K562 (cell line): ENCODE measurements around the gene LCN1. TPM values are rescaled to one million over a fixed set of nuclear protein-coding genes. Genes with fewer than 3 reads are reported as not detected.
A peak's percentile ranks its signal among the peaks of the same experiment; 100 is the strongest.

Source experiments
- CAMTA2 ChIP-seq: fragments of 250-450 bp; sonication (Bioruptor Pico); conservative IDR thresholded peaks from 2 replicates; pipeline ENCODE4 v1.5.1; 2022
- EGR1 ChIP-seq: fragments of 450-650 bp; conservative IDR thresholded peaks from 2 replicates; pipeline ENCODE4 v1.6.1; 2017; ENCODE audit warnings: mild to moderate bottlenecking
- GATAD2A ChIP-seq: fragments of 450-650 bp; IDR thresholded peaks from 2 replicates; pipeline ENCODE4 v1.6.1; 2017
- HIVEP1 ChIP-seq: fragments of 250-450 bp; sonication (Bioruptor Pico); IDR thresholded peaks from 2 replicates; pipeline ENCODE4 v1.4.0; 2020; ENCODE audit warnings: mild to moderate bottlenecking
- JUND ChIP-seq, 2 experiments: IDR thresholded peaks; 2 replicates in 1 of 2; 3 replicates in 1 of 2; pipeline ENCODE4 v1.6.1; 2011; ENCODE audit warnings: borderline replicate concordance in 2 of 2, low read depth in 2 of 2, low read length in 2 of 2, improper control_type of control experiment in 1 of 2, missing biosample characterization in 1 of 2, missing genetic modification characterization in 1 of 2, missing genetic modification reagents in 1 of 2
- KDM1A ChIP-seq, 2 experiments: fragments of 450-650 bp; IDR thresholded peaks; 2 replicates each; pipeline ENCODE4 v1.6.1; 2016; ENCODE audit warnings: mild to moderate bottlenecking in 2 of 2
- NONO ChIP-seq, 2 experiments: fragments of 200-400 bp in 1 of 2; fragments of 450-650 bp in 1 of 2; formaldehyde crosslinking in 1 of 2; IDR thresholded peaks; 2 replicates each; pipeline ENCODE4 v1.6.1; 2017; ENCODE audit warnings: low read depth in 2 of 2, mild to moderate bottlenecking in 2 of 2, moderate library complexity in 2 of 2, low read length in 1 of 2
- RAD51 ChIP-seq: fragments of 450-650 bp; IDR thresholded peaks from 2 replicates; pipeline ENCODE4 v1.7.1; 2016; ENCODE audit warnings: low read depth, mild to moderate bottlenecking, borderline replicate concordance
- SMAD4 ChIP-seq: fragments of 250-450 bp; sonication (Bioruptor Pico); conservative IDR thresholded peaks from 2 replicates; pipeline ENCODE4 v1.8.0; 2021; ENCODE audit warnings: inconsistent platforms, mild to moderate bottlenecking, moderate library complexity
- ZBTB7A ChIP-seq: IDR thresholded peaks from 2 replicates; pipeline ENCODE4 v1.6.1; 2011; ENCODE audit warnings: low read depth, mild to moderate bottlenecking, low read length, moderate library complexity, borderline replicate concordance; ENCODE audit not compliant: control insufficient read depth
- ZNF175 ChIP-seq: fragments of 200-800 bp; sonication (Bioruptor generic); IDR thresholded peaks from 2 replicates; pipeline ENCODE4 v1.6.1; 2016; ENCODE audit warnings: low read depth, mild to moderate bottlenecking, missing genetic modification characterization, missing compliant biosample characterization
- ZNF41 ChIP-seq: fragments of 250-450 bp; sonication (Bioruptor Pico); conservative IDR thresholded peaks from 2 replicates; pipeline ENCODE4 v1.4.0; 2020; ENCODE audit warnings: mild to moderate bottlenecking
- ZSCAN32 ChIP-seq: fragments of 450-650 bp; formaldehyde crosslinking; IDR thresholded peaks from 2 replicates; pipeline ENCODE4 v1.4.0; 2020; ENCODE audit warnings: mild to moderate bottlenecking, moderate library complexity
- polyA plus RNA-seq, 8 experiments: library from polyadenylated mRNA; depleted of rRNA in 4 of 8; stranded (reverse) in 5 of 8; unstranded in 3 of 8; fragments of >200 nt; fragmentation: Nextera tagmentation in 2 of 8; fragmentation: Illumina TruSeq in 1 of 8; extraction: Ambion mirVana in 2 of 8; extraction: Trizol in 1 of 8; gene quantifications; 2 replicates each; pipeline versions ENCODE4 v1.2.1 to v1.2.3, GENCODE V29; 2011 to 2014; ENCODE audit warnings: inconsistent platforms in 1 of 8, missing spikeins in 1 of 8
- total RNA-seq, 7 experiments: library from RNA; depleted of rRNA in 6 of 7; stranded (reverse); fragments of >200 nt in 6 of 7; fragmentation: Illumina TruSeq in 2 of 7; extraction: Trizol in 2 of 7; gene quantifications; 2 replicates each; pipeline versions ENCODE4 v1.2.1 to v1.2.3, GENCODE V29; 2011 to 2021; ENCODE audit warnings: low replicate concordance in 1 of 7
- TF ChIP-seq, protein P1 (sequence below): sonication (generic); IDR thresholded peaks from 2 replicates; pipeline ENCODE4 v1.6.1; 2016
- TF ChIP-seq, protein P2 (sequence below): IDR thresholded peaks from 3 replicates; pipeline ENCODE4 v1.6.1; 2011; ENCODE audit warnings: borderline replicate concordance, mild to moderate bottlenecking; ENCODE audit not compliant: insufficient read length, insufficient read depth
- TF ChIP-seq, protein P3 (sequence below): sonication (generic); formaldehyde crosslinking; IDR thresholded peaks from 2 replicates; pipeline ENCODE4 v1.8.0; 2023; ENCODE audit warnings: mild to moderate bottlenecking, missing genetic modification reagents
- TF ChIP-seq, protein P4 (sequence below): sonication (generic); formaldehyde crosslinking; IDR thresholded peaks from 2 replicates; pipeline ENCODE4 v1.8.0; 2022; ENCODE audit warnings: mild to moderate bottlenecking, missing genetic modification reagents, borderline replicate concordance
- TF ChIP-seq, protein P5 (sequence below): sonication (generic); formaldehyde crosslinking; IDR thresholded peaks from 2 replicates; pipeline ENCODE4 v1.8.0; 2022; ENCODE audit warnings: mild to moderate bottlenecking, missing genetic modification reagents
- TF ChIP-seq, protein P6 (sequence below), 2 experiments: fragments of 450-650 bp; IDR thresholded peaks; 2 replicates each; pipeline ENCODE4 v1.6.1; 2016

LCN1 gene
- total and polyA plus RNA-seq, 9 of the 15 experiments (the other 6 are each of a cell fraction or from before 2014, with no cell fraction given), result not detected

DNA sequence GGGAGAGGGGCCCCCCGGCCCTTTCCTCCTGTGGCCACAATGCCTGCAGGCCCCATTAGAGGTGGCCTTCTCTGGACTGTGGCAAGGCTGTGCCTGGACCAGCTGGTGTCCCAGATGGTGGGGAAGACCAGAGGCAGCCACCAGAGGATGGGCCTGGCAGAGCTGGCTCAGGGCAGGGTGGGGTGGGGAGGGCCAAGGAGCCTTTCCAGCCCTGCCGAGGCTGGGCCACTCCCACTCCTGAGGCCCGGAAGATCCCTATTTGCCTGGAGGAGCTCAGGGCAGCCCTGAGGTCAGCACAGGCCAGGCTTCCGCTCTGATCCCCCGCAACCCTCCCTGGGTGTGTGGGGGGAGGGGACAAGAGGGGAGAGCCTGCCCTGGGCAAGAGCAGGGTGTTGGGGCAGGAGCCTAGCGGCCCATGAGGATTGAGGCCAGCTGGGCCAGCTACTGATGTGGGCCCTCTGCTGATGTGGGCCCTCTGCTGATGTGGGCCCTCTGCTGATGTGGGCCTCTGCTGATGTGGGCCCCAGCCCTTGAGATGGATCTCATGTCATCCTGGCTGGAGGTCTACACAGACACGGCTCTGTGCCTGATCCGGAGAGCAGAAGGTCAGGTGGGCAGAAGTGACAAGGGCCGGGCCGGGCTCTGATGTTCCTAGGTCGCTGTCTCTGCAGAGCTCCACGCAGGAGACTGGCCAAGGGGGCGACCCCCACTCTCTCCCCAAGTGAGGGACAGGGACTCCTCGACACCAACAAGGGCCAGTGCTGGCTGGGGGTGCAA, 14.7 kb upstream of the LCN1 start (continued):
- peak; percentile 53; the same call in 1 of the 2 replicates for TF ChIP-seq ZBTB7A
- no peak for TF ChIP-seq ZNF41 (CRISPR knock-in tag)
- TF ChIP-seq, protein P1, sequence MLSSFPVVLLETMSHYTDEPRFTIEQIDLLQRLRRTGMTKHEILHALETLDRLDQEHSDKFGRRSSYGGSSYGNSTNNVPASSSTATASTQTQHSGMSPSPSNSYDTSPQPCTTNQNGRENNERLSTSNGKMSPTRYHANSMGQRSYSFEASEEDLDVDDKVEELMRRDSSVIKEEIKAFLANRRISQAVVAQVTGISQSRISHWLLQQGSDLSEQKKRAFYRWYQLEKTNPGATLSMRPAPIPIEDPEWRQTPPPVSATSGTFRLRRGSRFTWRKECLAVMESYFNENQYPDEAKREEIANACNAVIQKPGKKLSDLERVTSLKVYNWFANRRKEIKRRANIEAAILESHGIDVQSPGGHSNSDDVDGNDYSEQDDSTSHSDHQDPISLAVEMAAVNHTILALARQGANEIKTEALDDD, result no peak
- TF ChIP-seq, protein P2, sequence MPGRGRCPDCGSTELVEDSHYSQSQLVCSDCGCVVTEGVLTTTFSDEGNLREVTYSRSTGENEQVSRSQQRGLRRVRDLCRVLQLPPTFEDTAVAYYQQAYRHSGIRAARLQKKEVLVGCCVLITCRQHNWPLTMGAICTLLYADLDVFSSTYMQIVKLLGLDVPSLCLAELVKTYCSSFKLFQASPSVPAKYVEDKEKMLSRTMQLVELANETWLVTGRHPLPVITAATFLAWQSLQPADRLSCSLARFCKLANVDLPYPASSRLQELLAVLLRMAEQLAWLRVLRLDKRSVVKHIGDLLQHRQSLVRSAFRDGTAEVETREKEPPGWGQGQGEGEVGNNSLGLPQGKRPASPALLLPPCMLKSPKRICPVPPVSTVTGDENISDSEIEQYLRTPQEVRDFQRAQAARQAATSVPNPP, result no peak
- 0 out of 2 replicates have a peak, but pooled peaks have one; percentile 46 for TF ChIP-seq SMAD4 (CRISPR knock-in tag)
- no peak for TF ChIP-seq ZSCAN32 (CRISPR knock-in tag)
- TF ChIP-seq, protein P3, sequence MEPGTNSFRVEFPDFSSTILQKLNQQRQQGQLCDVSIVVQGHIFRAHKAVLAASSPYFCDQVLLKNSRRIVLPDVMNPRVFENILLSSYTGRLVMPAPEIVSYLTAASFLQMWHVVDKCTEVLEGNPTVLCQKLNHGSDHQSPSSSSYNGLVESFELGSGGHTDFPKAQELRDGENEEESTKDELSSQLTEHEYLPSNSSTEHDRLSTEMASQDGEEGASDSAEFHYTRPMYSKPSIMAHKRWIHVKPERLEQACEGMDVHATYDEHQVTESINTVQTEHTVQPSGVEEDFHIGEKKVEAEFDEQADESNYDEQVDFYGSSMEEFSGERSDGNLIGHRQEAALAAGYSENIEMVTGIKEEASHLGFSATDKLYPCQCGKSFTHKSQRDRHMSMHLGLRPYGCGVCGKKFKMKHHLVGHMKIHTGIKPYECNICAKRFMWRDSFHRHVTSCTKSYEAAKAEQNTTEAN, result no peak
- TF ChIP-seq HIVEP1, result no peak
- no peak for TF ChIP-seq CAMTA2 (CRISPR knock-in tag)
- TF ChIP-seq, protein P4, sequence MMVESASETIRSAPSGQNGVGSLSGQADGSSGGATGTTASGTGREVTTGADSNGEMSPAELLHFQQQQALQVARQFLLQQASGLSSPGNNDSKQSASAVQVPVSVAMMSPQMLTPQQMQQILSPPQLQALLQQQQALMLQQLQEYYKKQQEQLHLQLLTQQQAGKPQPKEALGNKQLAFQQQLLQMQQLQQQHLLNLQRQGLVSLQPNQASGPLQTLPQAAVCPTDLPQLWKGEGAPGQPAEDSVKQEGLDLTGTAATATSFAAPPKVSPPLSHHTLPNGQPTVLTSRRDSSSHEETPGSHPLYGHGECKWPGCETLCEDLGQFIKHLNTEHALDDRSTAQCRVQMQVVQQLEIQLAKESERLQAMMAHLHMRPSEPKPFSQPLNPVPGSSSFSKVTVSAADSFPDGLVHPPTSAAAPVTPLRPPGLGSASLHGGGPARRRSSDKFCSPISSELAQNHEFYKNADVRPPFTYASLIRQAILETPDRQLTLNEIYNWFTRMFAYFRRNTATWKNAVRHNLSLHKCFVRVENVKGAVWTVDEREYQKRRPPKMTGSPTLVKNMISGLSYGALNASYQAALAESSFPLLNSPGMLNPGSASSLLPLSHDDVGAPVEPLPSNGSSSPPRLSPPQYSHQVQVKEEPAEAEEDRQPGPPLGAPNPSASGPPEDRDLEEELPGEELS, result no peak
- TF ChIP-seq KDM1A (IDR thresholded peaks at IDR 0.05), result no peak
- peak; percentile 77 for TF ChIP-seq EGR1
- TF ChIP-seq GATAD2A, result no peak; the same call in 1 of the 2 replicates
- TF ChIP-seq, protein P5, sequence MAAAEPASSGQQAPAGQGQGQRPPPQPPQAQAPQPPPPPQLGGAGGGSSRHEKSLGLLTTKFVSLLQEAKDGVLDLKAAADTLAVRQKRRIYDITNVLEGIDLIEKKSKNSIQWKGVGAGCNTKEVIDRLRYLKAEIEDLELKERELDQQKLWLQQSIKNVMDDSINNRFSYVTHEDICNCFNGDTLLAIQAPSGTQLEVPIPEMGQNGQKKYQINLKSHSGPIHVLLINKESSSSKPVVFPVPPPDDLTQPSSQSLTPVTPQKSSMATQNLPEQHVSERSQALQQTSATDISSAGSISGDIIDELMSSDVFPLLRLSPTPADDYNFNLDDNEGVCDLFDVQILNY (CRISPR knock-in tag), result no peak
- TF ChIP-seq NONO (IDR thresholded peaks at IDR 0.05; ENCODE audit: low read depth in 2 of 2, low read length in 1 of 2), result no peak
- no peak; the same call in 1 of the 2 replicates for TF ChIP-seq ZNF175 (CRISPR knock-in tag)
- TF ChIP-seq RAD51, result no peak
- TF ChIP-seq, protein P6, sequence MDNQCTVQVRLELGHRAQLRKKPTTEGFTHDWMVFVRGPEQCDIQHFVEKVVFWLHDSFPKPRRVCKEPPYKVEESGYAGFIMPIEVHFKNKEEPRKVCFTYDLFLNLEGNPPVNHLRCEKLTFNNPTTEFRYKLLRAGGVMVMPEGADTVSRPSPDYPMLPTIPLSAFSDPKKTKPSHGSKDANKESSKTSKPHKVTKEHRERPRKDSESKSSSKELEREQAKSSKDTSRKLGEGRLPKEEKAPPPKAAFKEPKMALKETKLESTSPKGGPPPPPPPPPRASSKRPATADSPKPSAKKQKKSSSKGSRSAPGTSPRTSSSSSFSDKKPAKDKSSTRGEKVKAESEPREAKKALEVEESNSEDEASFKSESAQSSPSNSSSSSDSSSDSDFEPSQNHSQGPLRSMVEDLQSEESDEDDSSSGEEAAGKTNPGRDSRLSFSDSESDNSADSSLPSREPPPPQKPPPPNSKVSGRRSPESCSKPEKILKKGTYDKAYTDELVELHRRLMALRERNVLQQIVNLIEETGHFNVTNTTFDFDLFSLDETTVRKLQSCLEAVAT (IDR thresholded peaks at IDR 0.05), result no peak
- peak; percentile 65 for TF ChIP-seq JUND (IDR thresholded peaks at IDR 0.05; ENCODE audit: borderline replicate concordance, low read depth, low read length)
- peak; percentile 21; the same call in 1 of the 3 replicates for TF ChIP-seq JUND (tag; IDR thresholded peaks at IDR 0.05; ENCODE audit: borderline replicate concordance, low read depth, low read length)
